Endothelial cell of umbilical vein (primary cell): ENCODE data around the gene TMTC4. TPM values are rescaled to one million over a fixed set of nuclear protein-coding genes. Genes with fewer than 3 reads are reported as not detected.

Experiments used
- Bru-seq: library from RNA; stranded (reverse); fragments of 400-500 nt; gene quantifications from one replicate; lab custom pipeline; 2021; lab: Mats Ljungman, UMichigan
- BruChase-seq, 2 experiments: library from RNA; stranded (reverse); fragments of 400-500 nt; gene quantifications; one replicate each; lab custom pipeline; 2021; lab: Mats Ljungman, UMichigan
- BruUV-seq: library from RNA; stranded (reverse); fragments of 400-500 nt; replicated peaks from 2 replicates; lab custom pipeline; 2021; lab: Mats Ljungman, UMichigan
- CTCF ChIA-PET: fragments of 300-600, 350-600 bp; sonication (Branson Sonifier 250); formaldehyde crosslinking; loops from one replicate; lab custom pipeline; 2021; ENCODE audit warnings: antibody characterized with exemption, inconsistent platforms; lab: Charles Lee
- POLR2A ChIA-PET: fragments of 300-600, 350-600 bp; sonication (Branson Sonifier 250); formaldehyde crosslinking; loops from one replicate; lab custom pipeline; 2021; ENCODE audit warnings: antibody characterized with exemption, inconsistent platforms; lab: Charles Lee
- DNase-seq: peaks from one replicate; pipeline ENCODE4 v3.0.0-alpha.2; 2011; ENCODE audit warnings: low read depth, low spot score
- FAIRE-seq: peaks from 2 replicates; lab custom pipeline; 2011; peaks lifted over from hg19 to GRCh38; lab: Jason Lieb, UNC
- H2AFZ ChIP-seq: 2 replicates; pipeline ENCODE4 v1.6.0; 2012; ENCODE audit warnings: low read depth, low read length, control low read depth, inconsistent platforms
- H3K27ac ChIP-seq: 2 replicates; pipeline ENCODE4 v1.5.1; 2011; ENCODE audit warnings: low read depth, mild to moderate bottlenecking, control low read depth, low read length, moderate library complexity; ENCODE audit not compliant: insufficient read depth
- H3K27me3 ChIP-seq, 2 experiments: 2 replicates each; pipeline versions ENCODE4 v1.6.0 to v1.6.1; 2011; ENCODE audit warnings: low read length in 2 of 2, mixed read lengths in 1 of 2; ENCODE audit not compliant: control insufficient read depth in 2 of 2, insufficient read depth in 2 of 2
- H3K36me3 ChIP-seq, 2 experiments: 2 replicates in 1 of 2; 3 replicates in 1 of 2; pipeline ENCODE4 v1.5.1; 2011; ENCODE audit warnings: low read length in 2 of 2, mild to moderate bottlenecking in 1 of 2, moderate library complexity in 1 of 2; ENCODE audit not compliant: control insufficient read depth in 2 of 2, insufficient read depth in 2 of 2; ENCODE audit errors: extremely low read depth in 1 of 2
- H3K4me1 ChIP-seq: 3 replicates; pipeline ENCODE4 v1.5.1; 2011; ENCODE audit warnings: mild to moderate bottlenecking, low read length; ENCODE audit not compliant: control insufficient read depth, insufficient read depth; ENCODE audit errors: extremely low read depth
- H3K4me2 ChIP-seq: 2 replicates; pipeline ENCODE4 v1.6.1; 2011; ENCODE audit warnings: low read length, control low read depth, mixed read lengths; ENCODE audit not compliant: insufficient read depth
- H3K4me3 ChIP-seq, 3 experiments: fragments of 200-600 bp in 1 of 3; sonication (generic), shearing (Covaris generic) in 1 of 3; replicated peaks in 1 of 3; 2 replicates each; pipeline ENCODE4 v1.5.1; 2011 to 2016; ENCODE audit warnings: control low read depth in 3 of 3, low read length in 3 of 3, mild to moderate bottlenecking in 2 of 3, inconsistent platforms in 1 of 3, low read depth in 1 of 3, moderate library complexity in 1 of 3; ENCODE audit not compliant: insufficient read depth in 1 of 3
- H3K79me2 ChIP-seq: 2 replicates; pipeline ENCODE4 v1.6.0; 2012; ENCODE audit warnings: low read length, inconsistent platforms; ENCODE audit not compliant: control insufficient read depth, insufficient read depth
- H3K9ac ChIP-seq: replicated peaks from 2 replicates; pipeline ENCODE3; 2011; ENCODE audit warnings: low read length, control low read depth; ENCODE audit not compliant: insufficient read depth; ENCODE audit errors: extremely low read depth
- H3K9me1 ChIP-seq: replicated peaks from 3 replicates; pipeline ENCODE4 v1.6.0; 2011; ENCODE audit warnings: mild to moderate bottlenecking, low read length; ENCODE audit not compliant: control insufficient read depth, insufficient read depth; ENCODE audit errors: extremely low read depth
- H3K9me3 ChIP-seq: replicated peaks from 2 replicates; pipeline ENCODE4 v1.5.1; 2012; ENCODE audit warnings: low read length, inconsistent platforms; ENCODE audit not compliant: control insufficient read depth, insufficient read depth
- H4K20me1 ChIP-seq: replicated peaks from 2 replicates; pipeline ENCODE3; 2011; ENCODE audit warnings: mild to moderate bottlenecking, low read length; ENCODE audit not compliant: control insufficient read depth, insufficient read depth; ENCODE audit errors: extremely low read depth
- EZH2 ChIP-seq: IDR thresholded peaks from 2 replicates; pipeline ENCODE4 v1.6.1; 2012; ENCODE audit warnings: borderline replicate concordance, low read depth, mild to moderate bottlenecking, moderate library complexity, low read length, inconsistent platforms; ENCODE audit not compliant: severe bottlenecking
- FOS ChIP-seq: IDR thresholded peaks from 2 replicates; pipeline ENCODE4 v1.6.1; 2011; ENCODE audit warnings: mild to moderate bottlenecking, low read length, moderate library complexity, borderline replicate concordance; ENCODE audit not compliant: insufficient read depth
- GATA2 ChIP-seq: IDR thresholded peaks from 2 replicates; pipeline ENCODE4 v1.7.0; 2011; ENCODE audit warnings: low read depth, mild to moderate bottlenecking, moderate library complexity, mixed read lengths, low read length; ENCODE audit not compliant: insufficient read length, insufficient read depth
- JUN ChIP-seq: IDR thresholded peaks from 2 replicates; pipeline ENCODE4 v1.6.1; 2011; ENCODE audit warnings: borderline replicate concordance, low read depth; ENCODE audit not compliant: insufficient read length, insufficient read depth
- MYC ChIP-seq: IDR thresholded peaks from one replicate; pipeline ENCODE4 v1.6.1; 2011; ENCODE audit warnings: mild to moderate bottlenecking, low read depth, low read length
- POLR2A ChIP-seq: IDR thresholded peaks from 2 replicates; pipeline ENCODE4 v1.6.1; 2012; ENCODE audit warnings: low read depth, mild to moderate bottlenecking, control low read depth, low read length
- POLR2AphosphoS5 ChIP-seq: IDR thresholded peaks from 2 replicates; pipeline ENCODE4 v1.6.1; 2012; ENCODE audit warnings: low read depth, mild to moderate bottlenecking, control low read depth, low read length, moderate library complexity; ENCODE audit not compliant: insufficient read depth
- dilution Hi-C: fragments of 300-500 bp; cut with MboI; formaldehyde crosslinking; loops from one replicate; pipeline ENCODE4 v1.15.0; 2019; ENCODE audit warnings: low sequenced_read_pairs; ENCODE audit not compliant: extremely low pct_ligation_motif_present
- intact Hi-C: fragments of 100-400 bp; cut with micrococcal nuclease; formaldehyde crosslinking; loops from one replicate; pipeline ENCODE4 v1.10.0; 2022
- long read RNA-seq: library from polyadenylated mRNA; stranded (forward); transcript quantifications from one replicate; pipeline ENCODE4 v2.0.0, GENCODE V29; 2021
- polyA minus RNA-seq, 3 experiments: library from RNA; depleted of rRNA, polyadenylated mRNA; stranded (reverse); fragments of >200 nt; gene quantifications; 1 replicate in 1 of 3; 2 replicates in 2 of 3; pipeline ENCODE4 v1.2.3, GENCODE V29; 2011
- polyA plus RNA-seq, 4 experiments: library from polyadenylated mRNA; depleted of rRNA in 3 of 4; stranded (reverse) in 3 of 4; unstranded in 1 of 4; fragments of >200 nt; gene quantifications; 2 replicates each; pipeline versions ENCODE4 v1.2.1 to v1.2.3, GENCODE V29; 2011 to 2012; ENCODE audit warnings: missing spikeins in 1 of 4
- total RNA-seq: library from RNA; stranded (reverse); gene quantifications from 2 replicates; pipeline ENCODE4 v1.2.3, GENCODE V29; 2021
- TF ChIP-seq, protein P1 (sequence below): IDR thresholded peaks from 2 replicates; pipeline ENCODE4 v1.6.1; 2011; ENCODE audit not compliant: insufficient read depth, insufficient read length

The TMTC4 gene
- 28.4 and 31.9 TPM in 2 replicates for total RNA-seq
- 19.2 and 24.6 TPM in 2 replicates for polyA plus RNA-seq
- polyA plus RNA-seq (2011; cell fraction: cytosol; rRNA removed), result 20.0 and 21.1 TPM in 2 replicates
- polyA plus RNA-seq (2011; cell fraction: nucleus; rRNA removed), result 64.5 and 69.0 TPM in 2 replicates
- polyA plus RNA-seq (2012), result 22.4 and 24.0 TPM in 2 replicates
- 52.1 and 58.5 TPM in 2 replicates for polyA minus RNA-seq
- 3.2 TPM for polyA minus RNA-seq (2011; cell fraction: cytosol; rRNA and poly(A)+ RNA removed)
- polyA minus RNA-seq (2011; cell fraction: nucleus; rRNA and poly(A)+ RNA removed), result 51.2 and 64.9 TPM in 2 replicates
- Bru-seq, nascent RNA, result percentile 72 among the genes with signal in this experiment
- percentile 61 among the genes with signal in this experiment for BruChase-seq, experiment 1, labeled RNA remaining after a 6-hour chase
- BruChase-seq, experiment 2, labeled RNA remaining after a 2-hour chase, result percentile 65 among the genes with signal in this experiment
- long read RNA-seq, transcript TMTC4-202 (19 exons, 3,602 nt), result major isoform, 10 of 34 reads
- long read RNA-seq, transcript TMTC4-203 (18 exons, 3,483 nt), result minor isoform, 8 of 34 reads
- long read RNA-seq, partial matches to known transcripts, result 10 of 34 reads
- long read RNA-seq, other reads (novel, unspliced or antisense), result 6 of 34 reads

GRCh38 chr13:100674572-100674871 lies at the start of gene TMTC4:
Gene TMTC4 (minus strand): TSS chr13:100674795. CDS start chr13:100670362, 4,433 bp downstream.
- Histone ChIP-seq H3K4me3 (peak within 1 kb of the TSS; percentile 60 to 82 (median 81)), H3K4me2 (peak within 1 kb of the TSS; percentile 87), H3K4me1 (peaks cover 14% of the 10 kb centered on the region), H3K9me1 (no peaks in the 10 kb centered on the region), H3K9ac (peak within 1 kb of the TSS; percentile 74), H3K9me3 (no peaks in the 10 kb centered on the region), H3K36me3 (no peaks in the 10 kb centered on the region), H3K27me3 (peaks cover 0 to 3% of the 10 kb centered on the region in 2 experiments), H3K27ac (peak within 1 kb of the TSS; percentile 70), H3K79me2 (peaks cover 30% of the 10 kb centered on the region), H2AFZ (peak within 1 kb of the TSS; percentile 97), H4K20me1 (no peaks in the 10 kb centered on the region)
- FAIRE-seq, result no peak
- POLR2A ChIA-PET, result interaction anchor here (0.6 kb wide), 1 partner anchor 397 kb away, joined by 5 read pairs; no protein-coding TSS in a partner anchor
- TF ChIP-seq MYC (no peak), EZH2 (no peak), POLR2A (no peak), POLR2AphosphoS5 (no peak), GATA2 (no peak), FOS (no peak), JUN (no peak)
- TF ChIP-seq, protein P1, sequence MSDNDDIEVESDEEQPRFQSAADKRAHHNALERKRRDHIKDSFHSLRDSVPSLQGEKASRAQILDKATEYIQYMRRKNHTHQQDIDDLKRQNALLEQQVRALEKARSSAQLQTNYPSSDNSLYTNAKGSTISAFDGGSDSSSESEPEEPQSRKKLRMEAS, result no peak
- CTCF ChIA-PET, result interaction anchor here (0.8 to 1.6 kb wide), 12 partner anchors 12 to 470 kb away, joined by 3 to 13 read pairs (median 4); no protein-coding TSS in a partner anchor
- dilution Hi-C loops, result no loop called here
- no TSS peak for BruUV-seq
- intact Hi-C loops, result loop anchor here (1.0 to 10.0 kb wide), 5 partner anchors 102 to 1016 kb away; partner anchors contain the start of genes ITGBL1 and ZIC5
- no peak for DNase-seq
